HG03135 (cell line): Measurements from ENCODE around the gene PAH.

Experiments used
- ATAC-seq: cut with Tn5 transposase; IDR thresholded peaks from one replicate; pipeline ENCODE4 v1.9.1; 2021; ENCODE audit warnings: mild to moderate bottlenecking, moderate library complexity; ENCODE audit not compliant: unreplicated experiment

PAH gene

GRCh38 chr12:102917026-102917787, at the start of gene PAH:
PAH (minus strand) TSS chr12:102917244; CDS start chr12:102917130, 114 bp downstream.
- no peak for ATAC-seq

- ATAC-seq, result no peak
Measured at GRCh38 chr12:102966200-102966863, 49.3 kb upstream of the PAH start.

GRCh38 chr12:102965281-102966155, 48.5 kb upstream of the PAH start:
- no peak for ATAC-seq

GRCh38 chr12:102964872-102965271, 47.8 kb upstream of the PAH start:
- ATAC-seq, result no peak

- ATAC-seq, result no peak
Measured at GRCh38 chr12:102963796-102964195, 46.8 kb upstream of the PAH start.

- ATAC-seq, result no peak
Measured at GRCh38 chr12:102962986-102963385, 45.9 kb upstream of the PAH start.

GRCh38 chr12:102962532-102962931, 45.5 kb upstream of the PAH start:
- no peak for ATAC-seq

GRCh38 chr12:102961466-102961855, 44.4 kb upstream of the PAH start:
- no peak for ATAC-seq

GRCh38 chr12:102960766-102961465, 43.9 kb upstream of the PAH start:
- no peak for ATAC-seq

GRCh38 chr12:102959391-102959790, 42.3 kb upstream of the PAH start:
- ATAC-seq, result no peak

GRCh38 chr12:102958830-102959176, 41.8 kb upstream of the PAH start:
- ATAC-seq, result no peak

GRCh38 chr12:102958073-102958829, 41.2 kb upstream of the PAH start:
- peak; percentile 56 for ATAC-seq

- ATAC-seq, result no peak
Measured at GRCh38 chr12:102957339-102958050, 40.5 kb upstream of the PAH start, which contains the start of gene ASCL1. ASCL1 (plus strand) TSS chr12:102957674; CDS start chr12:102958245, 571 bp downstream.

GRCh38 chr12:102956738-102957327, 39.8 kb upstream of the PAH start:
- ATAC-seq, result no peak

GRCh38 chr12:102955926-102956737, 39.1 kb upstream of the PAH start:
- no peak for ATAC-seq

GRCh38 chr12:102954134-102954533, 37.1 kb upstream of the PAH start:
- ATAC-seq, result no peak

GRCh38 chr12:102953221-102953620, 36.2 kb upstream of the PAH start:
- ATAC-seq, result no peak

- no peak for ATAC-seq
Measured at GRCh38 chr12:102951841-102952240, 34.8 kb upstream of the PAH start.
